HepG2 (cell line): ENCODE results near the gene ZFX. TPM values are rescaled to one million over a fixed set of nuclear protein-coding genes. Genes with fewer than 3 reads are reported as not detected.

Source experiments
- CREB1 ChIP-seq, 2 experiments: fragments of 450-650 bp in 1 of 2; IDR thresholded peaks; 2 replicates each; pipeline ENCODE4 v1.6.1; 2016 to 2017; ENCODE audit warnings: control low read depth in 1 of 2, mild to moderate bottlenecking in 1 of 2, missing compliant biosample characterization in 1 of 2, missing genetic modification characterization in 1 of 2
- CREBL2 ChIP-seq: sonication (generic); formaldehyde crosslinking; IDR thresholded peaks from 2 replicates; pipeline ENCODE4 v1.8.1; 2023; ENCODE audit warnings: missing genetic modification reagents, mild to moderate bottlenecking, borderline replicate concordance
- FOXO1 ChIP-seq: sonication (generic); formaldehyde crosslinking; IDR thresholded peaks from 2 replicates; pipeline ENCODE4 v1.4.0; 2020; ENCODE audit warnings: missing genetic modification reagents
- MYNN ChIP-seq: sonication (generic); formaldehyde crosslinking; IDR thresholded peaks from 2 replicates; pipeline ENCODE4 v1.4.0; 2020; ENCODE audit warnings: mild to moderate bottlenecking, low read depth, missing genetic modification reagents
- POGZ ChIP-seq: sonication (generic); formaldehyde crosslinking; IDR thresholded peaks from 2 replicates; pipeline ENCODE4 v1.4.0; 2020; ENCODE audit warnings: mild to moderate bottlenecking, missing genetic modification reagents
- ZNF468 ChIP-seq: sonication (generic); formaldehyde crosslinking; IDR thresholded peaks from 2 replicates; pipeline ENCODE4 v1.8.0; 2022; ENCODE audit warnings: mild to moderate bottlenecking, moderate library complexity, missing genetic modification reagents
- ZNF629 ChIP-seq: sonication (generic); formaldehyde crosslinking; conservative IDR thresholded peaks from 2 replicates; pipeline ENCODE4 v1.5.0; 2020; ENCODE audit warnings: missing genetic modification reagents
- polyA plus RNA-seq, 8 experiments: library from polyadenylated mRNA; depleted of rRNA in 3 of 8; stranded (reverse) in 7 of 8; unstranded in 1 of 8; fragments of >200 nt; fragmentation: Illumina TruSeq in 4 of 8; extraction: Trizol in 4 of 8; gene quantifications; 2 replicates each; pipeline versions ENCODE4 v1.2.1 to v1.2.3, GENCODE V29; 2011 to 2016; ENCODE audit warnings: low read depth in 4 of 8, missing spikeins in 1 of 8, mixed read lengths in 1 of 8; ENCODE audit not compliant: insufficient read depth in 1 of 8
- total RNA-seq, 5 experiments: library from RNA; depleted of rRNA; stranded (reverse); fragments of >200 nt; fragmentation: Illumina TruSeq; extraction: Trizol; gene quantifications; 2 replicates each; pipeline ENCODE4 v1.2.3, GENCODE V29; 2016; ENCODE audit warnings: low read depth in 1 of 5
- TF ChIP-seq, protein P1 (sequence below), 2 experiments: fragments of 450-650 bp in 1 of 2; sonication (generic) in 1 of 2; formaldehyde crosslinking in 1 of 2; IDR thresholded peaks; 2 replicates each; pipeline versions ENCODE4 v1.6.1 to v1.8.0; 2016 to 2022; ENCODE audit warnings: antibody characterized with exemption in 1 of 2, mild to moderate bottlenecking in 1 of 2, missing genetic modification reagents in 1 of 2
- TF ChIP-seq, protein P2 (sequence below): conservative IDR thresholded peaks from 2 replicates; pipeline ENCODE4 v1.6.1; 2018; ENCODE audit warnings: missing genetic modification reagents
- TF ChIP-seq, protein P3 (sequence below): IDR thresholded peaks from 2 replicates; pipeline ENCODE4 v1.6.1; 2012; ENCODE audit warnings: inconsistent platforms
- TF ChIP-seq, protein P4 (sequence below): sonication (generic); formaldehyde crosslinking; IDR thresholded peaks from 2 replicates; pipeline ENCODE4 v1.4.0; 2020; ENCODE audit warnings: low read depth, missing genetic modification reagents

Gene ZFX
- total and polyA plus RNA-seq, 2 of the 13 experiments (the other 11 are each of a cell fraction or from before 2014, with no cell fraction given), result 13.8 to 37.3 TPM

DNA sequence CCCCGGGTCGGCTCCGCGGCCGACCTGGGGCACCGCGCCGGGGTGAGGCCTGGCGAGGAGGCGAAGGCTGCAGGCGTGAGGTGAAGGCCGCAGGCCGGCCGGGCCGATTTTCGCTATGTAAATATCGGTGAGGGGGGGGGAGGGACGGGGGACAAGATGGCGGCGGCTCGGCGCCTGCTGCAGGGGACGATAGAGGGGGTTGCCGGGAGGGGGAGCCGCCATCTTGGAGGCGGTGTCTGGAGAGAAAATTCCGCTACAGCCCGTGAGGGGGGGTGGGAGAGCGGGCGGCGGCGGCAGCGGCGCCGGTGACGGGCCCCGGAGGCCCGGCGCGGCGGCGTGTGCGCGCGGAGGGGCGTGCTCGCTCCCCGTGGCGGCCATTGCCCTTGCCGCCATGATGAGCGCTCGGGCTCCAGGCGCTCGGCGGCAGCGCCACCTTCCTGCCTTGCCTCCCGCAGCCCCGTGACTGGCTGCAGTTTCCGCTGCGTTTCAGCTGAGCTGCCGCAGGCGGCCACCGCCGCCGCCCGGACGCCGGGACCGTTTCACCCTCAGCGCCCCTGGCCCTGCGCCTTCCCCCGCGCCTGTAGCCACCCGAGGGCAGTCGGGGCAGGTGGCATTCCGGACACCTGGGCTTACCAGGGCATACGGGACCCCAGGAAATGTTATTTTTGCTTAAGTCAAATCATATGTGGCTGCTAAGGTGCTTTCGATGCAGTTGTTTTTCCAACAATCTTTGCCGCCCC is 692 bp downstream of the ZFX start (continued):
- TF ChIP-seq, protein P1, sequence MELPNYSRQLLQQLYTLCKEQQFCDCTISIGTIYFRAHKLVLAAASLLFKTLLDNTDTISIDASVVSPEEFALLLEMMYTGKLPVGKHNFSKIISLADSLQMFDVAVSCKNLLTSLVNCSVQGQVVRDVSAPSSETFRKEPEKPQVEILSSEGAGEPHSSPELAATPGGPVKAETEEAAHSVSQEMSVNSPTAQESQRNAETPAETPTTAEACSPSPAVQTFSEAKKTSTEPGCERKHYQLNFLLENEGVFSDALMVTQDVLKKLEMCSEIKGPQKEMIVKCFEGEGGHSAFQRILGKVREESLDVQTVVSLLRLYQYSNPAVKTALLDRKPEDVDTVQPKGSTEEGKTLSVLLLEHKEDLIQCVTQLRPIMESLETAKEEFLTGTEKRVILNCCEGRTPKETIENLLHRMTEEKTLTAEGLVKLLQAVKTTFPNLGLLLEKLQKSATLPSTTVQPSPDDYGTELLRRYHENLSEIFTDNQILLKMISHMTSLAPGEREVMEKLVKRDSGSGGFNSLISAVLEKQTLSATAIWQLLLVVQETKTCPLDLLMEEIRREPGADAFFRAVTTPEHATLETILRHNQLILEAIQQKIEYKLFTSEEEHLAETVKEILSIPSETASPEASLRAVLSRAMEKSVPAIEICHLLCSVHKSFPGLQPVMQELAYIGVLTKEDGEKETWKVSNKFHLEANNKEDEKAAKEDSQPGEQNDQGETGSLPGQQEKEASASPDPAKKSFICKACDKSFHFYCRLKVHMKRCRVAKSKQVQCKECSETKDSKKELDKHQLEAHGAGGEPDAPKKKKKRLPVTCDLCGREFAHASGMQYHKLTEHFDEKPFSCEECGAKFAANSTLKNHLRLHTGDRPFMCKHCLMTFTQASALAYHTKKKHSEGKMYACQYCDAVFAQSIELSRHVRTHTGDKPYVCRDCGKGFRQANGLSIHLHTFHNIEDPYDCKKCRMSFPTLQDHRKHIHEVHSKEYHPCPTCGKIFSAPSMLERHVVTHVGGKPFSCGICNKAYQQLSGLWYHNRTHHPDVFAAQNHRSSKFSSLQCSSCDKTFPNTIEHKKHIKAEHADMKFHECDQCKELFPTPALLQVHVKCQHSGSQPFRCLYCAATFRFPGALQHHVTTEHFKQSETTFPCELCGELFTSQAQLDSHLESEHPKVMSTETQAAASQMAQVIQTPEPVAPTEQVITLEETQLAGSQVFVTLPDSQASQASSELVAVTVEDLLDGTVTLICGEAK (IDR thresholded peaks at IDR 0.05), result no peak
- TF ChIP-seq, protein P1 (CRISPR knock-in tag; IDR thresholded peaks at IDR 0.05), result peak; percentile 41; the same call in 1 of the 2 replicates
- TF ChIP-seq ZNF468 (CRISPR knock-in tag) (no peak), POGZ (CRISPR knock-in tag) (peak; percentile 42; the same call in 1 of the 2 replicates), CREBL2 (CRISPR knock-in tag) (no peak), MYNN (CRISPR knock-in tag) (no peak), ZNF629 (CRISPR knock-in tag) (no peak), FOXO1 (CRISPR knock-in tag) (0 out of 2 replicates have a peak, but pooled peaks have one; percentile 23), CREB1 (IDR thresholded peaks at IDR 0.05) (no peak), CREB1 (CRISPR knock-in tag; IDR thresholded peaks at IDR 0.05) (no peak)
- TF ChIP-seq, protein P2, sequence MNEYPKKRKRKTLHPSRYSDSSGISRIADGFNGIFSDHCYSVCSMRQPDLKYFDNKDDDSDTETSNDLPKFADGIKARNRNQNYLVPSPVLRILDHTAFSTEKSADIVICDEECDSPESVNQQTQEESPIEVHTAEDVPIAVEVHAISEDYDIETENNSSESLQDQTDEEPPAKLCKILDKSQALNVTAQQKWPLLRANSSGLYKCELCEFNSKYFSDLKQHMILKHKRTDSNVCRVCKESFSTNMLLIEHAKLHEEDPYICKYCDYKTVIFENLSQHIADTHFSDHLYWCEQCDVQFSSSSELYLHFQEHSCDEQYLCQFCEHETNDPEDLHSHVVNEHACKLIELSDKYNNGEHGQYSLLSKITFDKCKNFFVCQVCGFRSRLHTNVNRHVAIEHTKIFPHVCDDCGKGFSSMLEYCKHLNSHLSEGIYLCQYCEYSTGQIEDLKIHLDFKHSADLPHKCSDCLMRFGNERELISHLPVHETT (CRISPR knock-in tag), result peak; percentile 100
- TF ChIP-seq, protein P3, sequence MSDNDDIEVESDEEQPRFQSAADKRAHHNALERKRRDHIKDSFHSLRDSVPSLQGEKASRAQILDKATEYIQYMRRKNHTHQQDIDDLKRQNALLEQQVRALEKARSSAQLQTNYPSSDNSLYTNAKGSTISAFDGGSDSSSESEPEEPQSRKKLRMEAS, result peak; percentile 47; the same call in 1 of the 2 replicates
- TF ChIP-seq, protein P4, sequence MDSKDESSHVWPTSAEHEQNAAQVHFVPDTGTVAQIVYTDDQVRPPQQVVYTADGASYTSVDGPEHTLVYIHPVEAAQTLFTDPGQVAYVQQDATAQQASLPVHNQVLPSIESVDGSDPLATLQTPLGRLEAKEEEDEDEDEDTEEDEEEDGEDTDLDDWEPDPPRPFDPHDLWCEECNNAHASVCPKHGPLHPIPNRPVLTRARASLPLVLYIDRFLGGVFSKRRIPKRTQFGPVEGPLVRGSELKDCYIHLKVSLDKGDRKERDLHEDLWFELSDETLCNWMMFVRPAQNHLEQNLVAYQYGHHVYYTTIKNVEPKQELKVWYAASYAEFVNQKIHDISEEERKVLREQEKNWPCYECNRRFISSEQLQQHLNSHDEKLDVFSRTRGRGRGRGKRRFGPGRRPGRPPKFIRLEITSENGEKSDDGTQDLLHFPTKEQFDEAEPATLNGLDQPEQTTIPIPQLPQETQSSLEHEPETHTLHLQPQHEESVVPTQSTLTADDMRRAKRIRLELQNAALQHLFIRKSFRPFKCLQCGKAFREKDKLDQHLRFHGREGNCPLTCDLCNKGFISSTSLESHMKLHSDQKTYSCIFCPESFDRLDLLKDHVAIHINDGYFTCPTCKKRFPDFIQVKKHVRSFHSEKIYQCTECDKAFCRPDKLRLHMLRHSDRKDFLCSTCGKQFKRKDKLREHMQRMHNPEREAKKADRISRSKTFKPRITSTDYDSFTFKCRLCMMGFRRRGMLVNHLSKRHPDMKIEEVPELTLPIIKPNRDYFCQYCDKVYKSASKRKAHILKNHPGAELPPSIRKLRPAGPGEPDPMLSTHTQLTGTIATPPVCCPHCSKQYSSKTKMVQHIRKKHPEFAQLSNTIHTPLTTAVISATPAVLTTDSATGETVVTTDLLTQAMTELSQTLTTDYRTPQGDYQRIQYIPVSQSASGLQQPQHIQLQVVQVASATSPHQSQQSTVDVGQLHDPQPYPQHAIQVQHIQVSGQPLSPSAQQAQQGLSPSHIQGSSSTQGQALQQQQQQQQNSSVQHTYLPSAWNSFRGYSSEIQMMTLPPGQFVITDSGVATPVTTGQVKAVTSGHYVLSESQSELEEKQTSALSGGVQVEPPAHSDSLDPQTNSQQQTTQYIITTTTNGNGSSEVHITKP (CRISPR knock-in tag), result no peak
